Neural progenitor cell (in vitro differentiated cells): ENCODE measurements around the gene C3orf20. TPM values are rescaled to one million over a fixed set of nuclear protein-coding genes. Genes with fewer than 3 reads are reported as not detected.

Experiments
- DNase-seq: peaks from one replicate; pipeline ENCODE4 v3.0.0-alpha.2; 2016; ENCODE audit warnings: low spot score
- H2AFZ ChIP-seq: fragments of 200-600 bp; sonication (generic); replicated peaks from 2 replicates; pipeline ENCODE4 v1.6.1; 2016; ENCODE audit warnings: antibody characterized with exemption
- H3F3A ChIP-seq: fragments of 200-600 bp; sonication (generic); 2 replicates; pipeline ENCODE4 v1.6.1; 2016; ENCODE audit warnings: antibody characterized with exemption, low read depth
- H3K27ac ChIP-seq: fragments of 200-600 bp; sonication (generic); 2 replicates; pipeline ENCODE4 v1.5.1; 2016; ENCODE audit warnings: mild to moderate bottlenecking
- H3K27me3 ChIP-seq: fragments of 200-600 bp; sonication (generic); 2 replicates; pipeline ENCODE4 v1.6.1; 2016; ENCODE audit warnings: mild to moderate bottlenecking, moderate library complexity
- H3K36me3 ChIP-seq: fragments of 200-600 bp; sonication (generic); 2 replicates; pipeline ENCODE4 v1.5.1; 2016
- H3K4me1 ChIP-seq: fragments of 200-600 bp; sonication (generic); 2 replicates; pipeline ENCODE4 v1.6.1; 2016; ENCODE audit warnings: mixed run types
- H3K4me2 ChIP-seq: fragments of 200-600 bp; sonication (generic); 2 replicates; pipeline ENCODE4 v1.6.1; 2016
- H3K4me3 ChIP-seq: fragments of 200-600 bp; sonication (generic); 2 replicates; pipeline ENCODE4 v1.5.1; 2016
- H3K79me2 ChIP-seq: fragments of 200-600 bp; sonication (generic); 2 replicates; pipeline ENCODE4 v1.6.1; 2016; ENCODE audit warnings: low read depth
- H3K9ac ChIP-seq: fragments of 200-600 bp; sonication (generic); 2 replicates; pipeline ENCODE4 v1.6.1; 2016
- H3K9me3 ChIP-seq: fragments of 200-600 bp; sonication (generic); 2 replicates; pipeline ENCODE4 v1.5.1; 2016; ENCODE audit warnings: low read depth
- H4K20me1 ChIP-seq: fragments of 200-600 bp; sonication (generic); 2 replicates; pipeline ENCODE4 v1.6.1; 2016; ENCODE audit warnings: low read depth
- H3K27ac Mint-ChIP-seq: 3 replicates; pipeline ENCODE4 v1.8.0; 2021; ENCODE audit warnings: mixed read lengths
- H3K27me3 Mint-ChIP-seq: 2 replicates; pipeline ENCODE4 v1.8.0; 2022; ENCODE audit warnings: low read depth, mild to moderate bottlenecking, inconsistent platforms, moderate library complexity, mixed read lengths; ENCODE audit not compliant: insufficient read depth
- H3K36me3 Mint-ChIP-seq: 3 replicates; pipeline ENCODE4 v1.8.0; 2021; ENCODE audit warnings: mixed read lengths
- H3K4me1 Mint-ChIP-seq: 3 replicates; pipeline ENCODE4 v1.8.0; 2021; ENCODE audit warnings: mixed read lengths
- H3K4me3 Mint-ChIP-seq: 3 replicates; pipeline ENCODE4 v1.8.0; 2021; ENCODE audit warnings: mild to moderate bottlenecking, moderate library complexity, mixed read lengths
- H3K9me3 Mint-ChIP-seq: 3 replicates; pipeline ENCODE4 v1.8.0; 2020; ENCODE audit warnings: mixed read lengths
- EZH2 ChIP-seq: fragments of 200-600 bp; sonication (generic); IDR thresholded peaks from 2 replicates; pipeline ENCODE4 v1.6.1; 2017; ENCODE audit warnings: antibody characterized with exemption, mild to moderate bottlenecking, moderate library complexity
- EZH2phosphoT487 ChIP-seq: fragments of 200-600 bp; sonication (generic); IDR thresholded peaks from 2 replicates; pipeline ENCODE4 v1.6.1; 2017; ENCODE audit warnings: antibody characterized with exemption
- total RNA-seq: library from RNA; depleted of rRNA; stranded (reverse); fragments of >200 nt; gene quantifications from 2 replicates; pipeline ENCODE4 v1.2.3, GENCODE V29; 2015; ENCODE audit warnings: low replicate concordance
- TF ChIP-seq, protein P1 (sequence below): fragments of 200-600 bp; sonication (generic); IDR thresholded peaks from 2 replicates; pipeline ENCODE4 v1.5.1; 2017; ENCODE audit warnings: antibody characterized with exemption, mild to moderate bottlenecking

Gene C3orf20
- total RNA-seq, 1 donor from 2014 or later = not detected

DNA sequence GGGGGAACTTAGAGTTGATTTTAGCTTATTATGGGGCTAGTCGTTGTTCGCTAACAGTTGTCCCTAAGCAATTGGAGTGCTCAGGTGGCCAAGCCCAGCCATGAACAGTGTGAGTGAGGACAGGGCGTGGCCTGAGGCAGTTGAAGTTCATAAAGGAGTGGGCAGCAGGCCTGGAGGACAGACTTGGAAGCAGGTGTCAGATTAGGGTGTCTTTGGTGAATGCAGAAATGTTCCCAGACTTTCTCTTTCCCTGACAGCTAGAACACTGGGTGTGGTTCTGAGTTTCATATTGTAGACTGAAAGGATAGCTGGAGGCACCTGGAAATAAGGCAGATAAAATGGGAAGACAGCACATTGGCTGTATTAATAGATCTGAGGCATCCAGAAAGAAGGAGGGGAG, 84.0 kb downstream of the C3orf20 start:
- peaks cover 4% of the 10 kb centered on the region for H3K4me1 Mint-ChIP-seq
- no peaks in the 10 kb centered on the region for H4K20me1 ChIP-seq
- no peaks in the 10 kb centered on the region for H3K4me1 ChIP-seq
- H3K4me2 ChIP-seq = no peak overlapping the region
- DNase-seq = no peak
- H3K27me3 Mint-ChIP-seq = peaks cover 8% of the 10 kb centered on the region
- H3K79me2 ChIP-seq = no peaks in the 10 kb centered on the region
- H3K9me3 Mint-ChIP-seq = no peaks in the 10 kb centered on the region
- no peak overlapping the region for H3K27ac ChIP-seq
- no peaks in the 10 kb centered on the region for H3F3A ChIP-seq
- no peaks in the 10 kb centered on the region for H3K9me3 ChIP-seq
- H3K27ac Mint-ChIP-seq = peak overlapping the region; percentile 72
- no peak overlapping the region for H3K9ac ChIP-seq
- H3K36me3 ChIP-seq = no peaks in the 10 kb centered on the region
- no peaks in the 10 kb centered on the region for H3K36me3 Mint-ChIP-seq
- no peak overlapping the region for H3K4me3 ChIP-seq
- H3K27me3 ChIP-seq = no peaks in the 10 kb centered on the region
- H3K4me3 Mint-ChIP-seq = no peak overlapping the region
- no peak for TF ChIP-seq EZH2phosphoT487
- TF ChIP-seq, protein P1, sequence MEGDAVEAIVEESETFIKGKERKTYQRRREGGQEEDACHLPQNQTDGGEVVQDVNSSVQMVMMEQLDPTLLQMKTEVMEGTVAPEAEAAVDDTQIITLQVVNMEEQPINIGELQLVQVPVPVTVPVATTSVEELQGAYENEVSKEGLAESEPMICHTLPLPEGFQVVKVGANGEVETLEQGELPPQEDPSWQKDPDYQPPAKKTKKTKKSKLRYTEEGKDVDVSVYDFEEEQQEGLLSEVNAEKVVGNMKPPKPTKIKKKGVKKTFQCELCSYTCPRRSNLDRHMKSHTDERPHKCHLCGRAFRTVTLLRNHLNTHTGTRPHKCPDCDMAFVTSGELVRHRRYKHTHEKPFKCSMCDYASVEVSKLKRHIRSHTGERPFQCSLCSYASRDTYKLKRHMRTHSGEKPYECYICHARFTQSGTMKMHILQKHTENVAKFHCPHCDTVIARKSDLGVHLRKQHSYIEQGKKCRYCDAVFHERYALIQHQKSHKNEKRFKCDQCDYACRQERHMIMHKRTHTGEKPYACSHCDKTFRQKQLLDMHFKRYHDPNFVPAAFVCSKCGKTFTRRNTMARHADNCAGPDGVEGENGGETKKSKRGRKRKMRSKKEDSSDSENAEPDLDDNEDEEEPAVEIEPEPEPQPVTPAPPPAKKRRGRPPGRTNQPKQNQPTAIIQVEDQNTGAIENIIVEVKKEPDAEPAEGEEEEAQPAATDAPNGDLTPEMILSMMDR = no peak
- no peak for TF ChIP-seq EZH2
- H2AFZ ChIP-seq = no peak overlapping the region

DNA sequence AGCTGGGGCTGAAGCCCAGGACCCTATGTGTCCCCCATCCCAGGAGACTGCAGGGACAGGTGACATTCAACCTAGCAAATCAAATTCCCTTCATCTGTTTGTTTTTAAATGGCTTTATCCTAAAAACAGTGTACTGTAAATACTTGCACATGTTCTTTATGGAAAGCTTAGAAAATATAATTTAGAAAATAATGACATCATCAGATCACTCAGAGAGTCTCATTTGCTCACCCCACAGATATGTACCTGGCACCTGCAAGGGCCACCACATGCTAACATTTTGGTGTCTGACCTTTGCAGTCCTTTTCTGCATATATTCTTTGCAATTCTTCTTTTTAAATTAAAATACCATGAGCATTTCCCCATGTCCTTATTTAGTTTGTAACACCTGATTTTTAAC, 85.2 kb downstream of the C3orf20 start:
- no peaks in the 10 kb centered on the region for H3K9me3 ChIP-seq
- H3K36me3 ChIP-seq = no peaks in the 10 kb centered on the region
- Mint-ChIP-seq H3K27me3 (peaks cover 8% of the 10 kb centered on the region), H3K9me3 (peaks cover 2% of the 10 kb centered on the region), H3K4me3 (no peak overlapping the region), H3K36me3 (no peaks in the 10 kb centered on the region), H3K4me1 (peaks cover 4% of the 10 kb centered on the region), H3K27ac (no peak overlapping the region)
- H4K20me1 ChIP-seq = no peaks in the 10 kb centered on the region
- H3K4me3 ChIP-seq = no peak overlapping the region
- H3K9ac ChIP-seq = no peak overlapping the region
- H3K4me1 ChIP-seq = no peaks in the 10 kb centered on the region
- no peak for TF ChIP-seq EZH2phosphoT487
- no peak for TF ChIP-seq EZH2
- TF ChIP-seq, protein P1 = no peak
- no peak overlapping the region for H3K4me2 ChIP-seq
- no peak overlapping the region for H2AFZ ChIP-seq
- no peak overlapping the region for H3K27ac ChIP-seq
- no peak for DNase-seq
- no peaks in the 10 kb centered on the region for H3K79me2 ChIP-seq
- H3K27me3 ChIP-seq = no peaks in the 10 kb centered on the region
- no peaks in the 10 kb centered on the region for H3F3A ChIP-seq

DNA sequence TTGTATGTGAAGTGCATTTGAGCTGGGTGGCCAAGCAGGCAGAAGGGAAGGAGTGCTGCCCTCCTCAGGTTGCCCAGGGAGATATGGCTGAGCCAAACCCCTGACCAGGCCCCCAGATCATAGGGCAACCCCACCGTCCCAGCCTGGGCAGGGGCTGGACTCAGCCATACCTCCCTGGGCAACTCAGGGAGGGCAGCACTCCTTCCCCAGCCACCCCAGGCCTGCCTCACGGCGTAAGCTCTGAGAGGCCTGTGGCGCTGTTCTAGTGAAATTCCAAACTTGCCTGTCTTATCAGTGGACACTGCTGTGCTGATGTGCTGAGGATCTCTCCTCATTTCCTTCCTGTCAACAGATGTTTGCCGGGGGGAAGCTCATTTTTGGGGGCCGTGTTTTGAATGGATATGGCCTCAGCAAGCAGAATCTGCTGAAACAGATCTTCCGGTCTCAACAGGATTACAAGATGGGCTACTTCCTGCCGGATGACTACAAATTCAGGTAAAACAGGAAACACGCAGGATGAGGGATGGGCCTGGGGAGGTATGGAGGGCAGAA, 86.3 kb downstream of the C3orf20 start:
- H3K4me2 ChIP-seq = no peak overlapping the region
- H3K4me1 ChIP-seq = no peaks in the 10 kb centered on the region
- no peaks in the 10 kb centered on the region for H3K79me2 ChIP-seq
- no peak overlapping the region for H3K4me3 ChIP-seq
- H4K20me1 ChIP-seq = no peaks in the 10 kb centered on the region
- Mint-ChIP-seq H3K4me1 (peaks cover 4% of the 10 kb centered on the region), H3K27me3 (peaks cover 8% of the 10 kb centered on the region), H3K4me3 (no peak overlapping the region), H3K9me3 (peaks cover 2% of the 10 kb centered on the region), H3K36me3 (no peaks in the 10 kb centered on the region), H3K27ac (peak overlapping the region; percentile 84)
- H2AFZ ChIP-seq = peak overlapping the region; percentile 20
- H3K9me3 ChIP-seq = no peaks in the 10 kb centered on the region
- TF ChIP-seq EZH2phosphoT487 = no peak
- TF ChIP-seq, protein P1 = peak; percentile 24
- H3F3A ChIP-seq = no peaks in the 10 kb centered on the region
- no peak for DNase-seq
- no peak overlapping the region for H3K27ac ChIP-seq
- H3K36me3 ChIP-seq = no peaks in the 10 kb centered on the region
- no peak overlapping the region for H3K9ac ChIP-seq
- H3K27me3 ChIP-seq = no peaks in the 10 kb centered on the region
